Measurements from ENCODE around the gene SOX18.
A peak's percentile ranks its signal among the peaks of the same experiment; 100 is the strongest.

Gene SOX18

DNA sequence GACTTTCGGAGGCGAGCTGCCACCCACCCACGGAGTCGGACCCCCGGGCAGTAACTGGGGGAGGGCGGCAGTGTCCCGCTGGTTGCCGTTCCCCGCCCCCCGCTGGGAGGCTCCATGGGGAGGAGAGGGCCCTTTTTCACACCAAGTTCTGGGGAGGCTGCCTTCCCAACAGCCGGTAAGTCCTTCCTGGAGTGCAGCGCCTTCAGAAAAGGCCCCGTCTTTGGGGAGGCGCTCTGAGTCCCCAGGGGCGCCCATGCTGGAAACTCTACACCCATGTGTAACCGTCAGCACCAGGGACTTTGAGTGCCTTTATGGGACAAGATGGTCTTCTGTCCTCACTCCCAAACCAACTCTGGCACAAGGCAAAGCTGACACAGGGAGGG is 430 bp upstream of the SOX18 start:
- H3K36me3 Mint-ChIP-seq (ENCODE audit: insufficient read depth), result peaks cover 5% of the 10 kb centered on the region
- no peaks in the 10 kb centered on the region for H3K9me3 Mint-ChIP-seq
- H3K27ac Mint-ChIP-seq, result no peak overlapping the region
- peaks cover 5 to 13% of the 10 kb centered on the region in 2 donors for H3K4me1 Mint-ChIP-seq (ENCODE audit: low read depth in 2 of 2)
- DNase-seq (no peak), ATAC-seq (replicated peaks) (no peak)
- H3K27me3 Mint-ChIP-seq, result peaks cover 46 to 75% of the 10 kb centered on the region in 2 donors
- peak overlapping the region in 1 of 2 donors; percentile 59 for H3K4me3 Mint-ChIP-seq

DNA sequence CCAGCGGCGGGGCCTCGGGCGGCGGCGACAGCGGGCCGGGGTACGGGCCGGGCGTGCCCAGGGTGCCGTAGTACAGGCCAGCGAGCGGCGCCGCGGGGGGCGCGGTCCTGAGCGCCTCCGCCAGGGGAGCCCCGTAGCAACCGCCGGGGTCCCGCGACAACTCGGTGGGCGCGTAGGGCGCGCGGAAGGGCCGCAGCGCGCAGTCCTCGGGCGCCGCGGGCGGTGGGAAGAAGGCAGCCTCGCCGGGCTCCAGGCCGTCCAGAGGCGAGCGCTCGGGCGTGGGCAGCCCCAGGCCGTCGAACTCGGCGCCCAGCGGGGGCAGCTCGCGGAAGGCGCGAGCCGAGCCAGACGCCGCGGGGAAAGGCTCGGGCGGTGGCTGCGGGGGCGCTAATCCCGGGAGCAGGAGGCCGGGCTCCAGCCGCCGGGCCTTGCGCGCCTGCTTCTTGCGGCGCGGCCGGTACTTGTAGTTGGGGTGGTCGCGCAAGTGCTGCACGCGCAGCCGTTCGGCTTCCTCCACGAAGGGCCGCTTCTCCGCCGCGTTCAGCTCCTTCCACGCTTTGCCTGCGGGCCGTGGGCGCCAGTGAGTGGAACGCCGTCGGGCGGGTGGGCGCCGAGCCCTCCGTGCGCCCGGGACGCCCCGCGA is 916 bp downstream of the SOX18 start:
- Mint-ChIP-seq H3K4me3 (peak overlapping the region; percentile 37 to 64), H3K27me3 (peaks cover 43 to 73% of the 10 kb centered on the region in 2 donors)

DNA sequence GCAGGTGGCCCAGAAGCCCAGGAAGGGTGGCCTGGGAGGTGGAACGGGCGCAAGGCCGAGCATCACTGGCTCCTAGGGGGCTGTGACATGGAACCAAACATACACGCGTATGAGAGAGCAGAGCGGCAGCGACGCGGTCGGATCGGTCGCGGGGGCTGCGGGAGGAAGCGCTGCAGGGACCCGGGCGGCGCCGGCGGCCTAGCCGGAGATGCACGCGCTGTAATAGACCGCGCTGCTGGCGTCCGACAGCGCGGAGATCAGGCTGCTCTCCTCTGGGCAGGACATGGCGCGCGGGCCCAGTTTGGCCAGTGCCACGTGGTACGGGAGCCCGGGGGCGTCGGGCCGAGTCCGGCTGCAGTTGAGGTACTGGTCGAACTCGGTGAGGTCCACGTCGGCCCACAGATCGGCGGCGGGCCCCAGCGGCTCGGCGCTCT is 1.5 kb downstream of the SOX18 start:
- H3K9me3 Mint-ChIP-seq, result no peaks in the 10 kb centered on the region
- DNase-seq (no peak), ATAC-seq (replicated peaks) (peak; percentile 28)
- peaks cover 5% of the 10 kb centered on the region for H3K36me3 Mint-ChIP-seq (ENCODE audit: insufficient read depth)
- peak overlapping the region in 1 of 2 donors; percentile 21 for H3K4me3 Mint-ChIP-seq
- H3K27ac Mint-ChIP-seq, result no peak overlapping the region
- H3K4me1 Mint-ChIP-seq (ENCODE audit: low read depth in 2 of 2), result peaks cover 13 to 14% of the 10 kb centered on the region in 2 donors
- H3K27me3 Mint-ChIP-seq, result peaks cover 37 to 67% of the 10 kb centered on the region in 2 donors

More for the DNA sequence above, 916 bp downstream of the SOX18 start:
- no peak for DNase-seq
- Mint-ChIP-seq H3K36me3 (ENCODE audit: insufficient read depth) (peaks cover 5% of the 10 kb centered on the region), H3K27ac (no peak overlapping the region), H3K4me1 (ENCODE audit: low read depth in 2 of 2) (peaks cover 11 to 20% of the 10 kb centered on the region in 2 donors), H3K9me3 (no peaks in the 10 kb centered on the region)
- ATAC-seq (replicated peaks), result peak; percentile 8

DNA sequence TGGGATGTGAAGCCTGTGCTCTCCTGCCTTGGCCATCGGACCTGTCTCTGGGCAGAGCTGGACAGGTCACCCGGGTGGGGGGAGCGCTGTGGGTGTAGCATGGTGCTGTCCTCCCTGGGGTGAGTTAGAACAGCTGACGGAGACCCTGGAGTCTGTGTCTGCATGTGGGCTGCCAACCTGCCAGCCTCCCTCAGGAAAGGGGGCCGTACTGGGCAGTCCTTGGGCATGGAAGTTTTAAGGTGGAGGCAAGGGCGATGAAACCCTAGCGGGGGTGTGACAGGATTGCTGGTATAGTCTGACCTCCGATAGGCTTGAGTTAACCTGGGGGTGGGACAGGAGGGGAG is 2.4 kb downstream of the SOX18 start:
- Mint-ChIP-seq H3K27me3 (peaks cover 34 to 59% of the 10 kb centered on the region in 2 donors), H3K36me3 (ENCODE audit: insufficient read depth) (peaks cover 5% of the 10 kb centered on the region), H3K4me3 (peak overlapping the region; percentile 19 to 50), H3K27ac (no peak overlapping the region), H3K4me1 (ENCODE audit: low read depth in 2 of 2) (peaks cover 13 to 14% of the 10 kb centered on the region in 2 donors), H3K9me3 (no peaks in the 10 kb centered on the region)
- ATAC-seq (replicated peaks) (no peak), DNase-seq (no peak)

DNA sequence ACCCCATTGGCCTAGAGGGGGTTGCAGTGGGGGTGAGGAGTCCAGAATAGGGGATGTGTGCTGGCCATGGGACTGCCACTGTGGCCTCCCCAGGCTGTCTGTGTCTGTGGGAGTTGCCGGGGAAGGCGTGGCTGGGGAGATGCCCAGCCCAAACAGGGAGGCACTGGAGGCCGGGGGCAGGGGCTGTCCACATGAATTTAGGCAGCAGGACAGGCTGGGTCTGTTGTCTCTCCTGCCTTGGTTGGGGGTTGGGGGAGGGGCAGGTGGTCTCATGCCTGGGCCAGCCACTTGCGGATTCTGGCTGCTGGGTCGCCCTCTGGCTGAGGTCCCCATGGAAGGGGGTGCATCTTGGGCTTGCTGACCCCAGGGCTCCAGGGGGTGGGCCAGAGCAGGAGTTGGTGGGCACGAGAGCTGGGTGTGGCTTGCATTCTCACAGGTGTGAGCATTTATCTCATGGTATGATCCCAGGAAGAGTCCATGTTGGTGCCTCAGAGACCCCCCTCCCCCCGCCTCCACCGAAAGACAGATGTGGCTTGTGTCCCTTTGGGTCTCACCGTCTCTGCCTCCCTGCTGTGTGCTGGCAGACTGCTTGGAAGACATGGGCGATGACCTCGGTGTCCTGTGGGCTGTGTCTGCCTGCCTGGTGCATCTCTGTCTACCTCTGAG is 4.0 kb downstream of the SOX18 start:
- no peak for ATAC-seq (replicated peaks)
- Mint-ChIP-seq H3K4me1 (ENCODE audit: low read depth in 2 of 2) (peaks cover 13 to 14% of the 10 kb centered on the region in 2 donors), H3K27ac (peak overlapping the region in 1 of 2 donors; percentile 23), H3K27me3 (peaks cover 19 to 44% of the 10 kb centered on the region in 2 donors), H3K4me3 (no peak overlapping the region), H3K9me3 (no peaks in the 10 kb centered on the region), H3K36me3 (ENCODE audit: insufficient read depth) (peaks cover 5% of the 10 kb centered on the region)
- no peak for DNase-seq

DNA sequence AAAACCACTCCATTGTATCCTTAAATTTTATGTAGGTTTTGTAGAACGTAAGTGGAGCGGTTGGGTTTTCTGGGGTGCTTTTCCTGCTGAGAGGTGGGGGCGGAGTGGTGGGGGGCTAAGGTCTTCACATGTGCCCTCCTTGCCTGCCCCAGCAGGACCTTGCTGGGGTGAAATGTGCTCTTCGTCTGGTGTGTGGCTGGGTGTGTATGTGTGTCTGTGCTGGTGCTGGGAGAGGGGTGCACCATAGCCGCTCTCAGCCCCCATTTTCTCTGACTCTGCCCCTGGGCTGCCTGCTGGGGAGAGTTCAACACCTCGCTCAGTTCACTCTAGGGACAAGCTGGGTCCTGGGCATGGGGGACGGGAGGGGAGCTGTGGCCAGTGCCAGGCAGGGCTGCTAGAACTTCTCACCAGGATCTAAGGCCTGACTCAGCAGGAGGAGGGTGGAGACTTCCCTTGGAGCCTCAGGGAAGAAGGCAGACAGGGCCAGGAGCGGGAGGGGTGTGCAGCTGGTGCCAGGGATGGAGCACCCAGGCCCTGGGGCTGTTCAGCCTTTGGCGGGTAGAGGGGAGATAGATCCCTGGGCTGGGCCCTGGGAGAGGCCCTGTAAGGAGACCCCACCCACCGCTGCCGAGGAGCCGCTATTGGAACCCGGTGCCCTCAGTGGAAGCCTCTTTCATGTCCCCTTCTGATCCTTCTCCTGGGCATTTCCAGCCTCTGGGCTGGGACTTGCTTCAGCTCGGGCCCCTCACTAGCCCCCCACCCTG is 4.8 kb downstream of the SOX18 start:
- H3K4me1 Mint-ChIP-seq (ENCODE audit: low read depth in 2 of 2), result peaks cover 14 to 19% of the 10 kb centered on the region in 2 donors
- ATAC-seq (replicated peaks), result no peak
- no peak for DNase-seq
- no peaks in the 10 kb centered on the region for H3K9me3 Mint-ChIP-seq
- no peak overlapping the region for H3K4me3 Mint-ChIP-seq
- H3K36me3 Mint-ChIP-seq (ENCODE audit: insufficient read depth), result peaks cover 5% of the 10 kb centered on the region
- no peak overlapping the region for H3K27ac Mint-ChIP-seq
- H3K27me3 Mint-ChIP-seq, result peaks cover 19 to 38% of the 10 kb centered on the region in 2 donors

DNA sequence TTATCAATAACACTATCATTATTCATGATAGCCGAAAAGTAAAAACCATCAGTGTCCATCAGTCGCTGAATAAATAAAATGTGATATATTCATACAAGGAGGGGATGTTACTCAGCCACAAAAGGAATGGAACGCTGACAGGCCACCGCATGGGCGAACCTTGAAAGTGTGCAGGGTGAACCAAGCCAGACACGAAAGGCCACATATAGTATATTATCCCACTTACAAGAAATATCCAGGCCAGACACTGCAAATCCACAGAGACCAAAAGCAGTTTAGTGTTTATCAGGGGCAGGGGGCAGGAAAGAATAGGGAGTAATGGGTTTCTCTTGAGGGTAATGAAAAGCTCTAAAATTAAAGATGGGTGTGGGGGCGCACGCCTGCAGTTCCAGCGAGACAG is 5.7 kb downstream of the SOX18 start:
- Mint-ChIP-seq H3K36me3 (ENCODE audit: insufficient read depth) (peaks cover 5% of the 10 kb centered on the region), H3K4me3 (peak overlapping the region; percentile 63 to 64), H3K27ac (peak overlapping the region in 1 of 2 donors; percentile 50), H3K4me1 (ENCODE audit: low read depth in 2 of 2) (peaks cover 14 to 22% of the 10 kb centered on the region in 2 donors), H3K27me3 (peaks cover 19 to 38% of the 10 kb centered on the region in 2 donors), H3K9me3 (no peaks in the 10 kb centered on the region)
- DNase-seq (no peak), ATAC-seq (replicated peaks) (no peak)

DNA sequence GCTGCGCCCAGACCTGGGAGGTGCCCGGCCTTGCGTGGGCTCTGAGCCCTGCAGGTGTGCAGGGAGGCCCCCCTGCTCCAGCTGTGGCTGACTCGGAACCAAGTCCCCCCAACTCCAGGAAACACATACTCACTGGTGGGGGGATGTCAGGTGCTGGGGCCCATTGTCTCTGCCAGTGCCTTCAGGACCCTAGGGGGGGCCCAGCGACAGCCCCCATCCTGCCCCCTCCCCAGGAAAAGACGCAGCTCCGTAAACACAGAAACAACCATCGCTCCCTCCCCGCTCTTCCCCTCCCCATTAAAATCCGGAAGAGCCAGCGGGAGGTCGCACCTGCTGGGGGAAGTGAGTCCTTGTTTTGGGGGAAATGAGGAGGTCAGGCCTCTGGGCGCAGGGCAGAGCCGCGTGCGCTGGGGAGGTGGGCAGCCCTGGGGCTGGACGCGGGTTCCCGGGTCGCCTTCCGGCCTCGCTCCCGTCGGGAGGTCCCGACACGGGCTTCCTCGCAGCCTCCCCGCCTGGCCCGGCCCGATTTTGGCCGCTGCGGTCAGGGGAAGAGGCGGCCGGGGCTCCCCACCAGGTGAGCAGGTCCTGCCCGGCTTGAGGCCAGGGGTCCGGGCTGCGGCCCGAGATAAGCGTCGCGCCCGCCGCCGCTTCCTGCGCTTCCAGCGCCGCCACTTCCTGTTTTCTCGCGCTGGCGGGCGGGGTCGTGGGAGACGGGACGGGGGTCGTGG is 7.2 kb downstream of the SOX18 start:
- peaks cover 15 to 29% of the 10 kb centered on the region in 2 donors for H3K4me1 Mint-ChIP-seq (ENCODE audit: low read depth in 2 of 2)
- H3K27ac Mint-ChIP-seq, result peak overlapping the region; percentile 59 to 67
- no peak for DNase-seq
- peak overlapping the region; percentile 76 to 78 for H3K4me3 Mint-ChIP-seq
- H3K36me3 Mint-ChIP-seq (ENCODE audit: insufficient read depth), result peaks cover 13% of the 10 kb centered on the region
- ATAC-seq (replicated peaks), result no peak
- H3K9me3 Mint-ChIP-seq, result no peaks in the 10 kb centered on the region
- peaks cover 16 to 31% of the 10 kb centered on the region in 2 donors for H3K27me3 Mint-ChIP-seq

DNA sequence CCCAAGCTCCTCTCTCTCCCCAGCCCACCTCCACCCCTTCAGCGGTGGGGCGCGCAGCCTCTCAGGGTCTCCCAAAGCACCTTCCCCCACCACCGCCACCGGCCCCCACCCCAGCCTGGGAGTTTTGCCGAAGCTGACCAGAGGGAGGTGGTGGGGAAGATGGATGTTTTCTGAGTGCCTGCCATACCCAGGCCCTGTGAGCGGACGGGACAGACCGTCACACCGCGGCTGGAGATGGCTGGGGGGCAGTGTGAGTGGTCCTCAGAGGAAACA is 7.7 kb downstream of the SOX18 start:
- Mint-ChIP-seq H3K9me3 (no peaks in the 10 kb centered on the region), H3K36me3 (ENCODE audit: insufficient read depth) (peaks cover 12% of the 10 kb centered on the region), H3K27me3 (peaks cover 11 to 26% of the 10 kb centered on the region in 2 donors), H3K27ac (peak overlapping the region in 1 of 2 donors; percentile 59), H3K4me1 (ENCODE audit: low read depth in 2 of 2) (peaks cover 14 to 33% of the 10 kb centered on the region in 2 donors), H3K4me3 (peak overlapping the region; percentile 76 to 78)
- DNase-seq (no peak), ATAC-seq (replicated peaks) (no peak)

DNA sequence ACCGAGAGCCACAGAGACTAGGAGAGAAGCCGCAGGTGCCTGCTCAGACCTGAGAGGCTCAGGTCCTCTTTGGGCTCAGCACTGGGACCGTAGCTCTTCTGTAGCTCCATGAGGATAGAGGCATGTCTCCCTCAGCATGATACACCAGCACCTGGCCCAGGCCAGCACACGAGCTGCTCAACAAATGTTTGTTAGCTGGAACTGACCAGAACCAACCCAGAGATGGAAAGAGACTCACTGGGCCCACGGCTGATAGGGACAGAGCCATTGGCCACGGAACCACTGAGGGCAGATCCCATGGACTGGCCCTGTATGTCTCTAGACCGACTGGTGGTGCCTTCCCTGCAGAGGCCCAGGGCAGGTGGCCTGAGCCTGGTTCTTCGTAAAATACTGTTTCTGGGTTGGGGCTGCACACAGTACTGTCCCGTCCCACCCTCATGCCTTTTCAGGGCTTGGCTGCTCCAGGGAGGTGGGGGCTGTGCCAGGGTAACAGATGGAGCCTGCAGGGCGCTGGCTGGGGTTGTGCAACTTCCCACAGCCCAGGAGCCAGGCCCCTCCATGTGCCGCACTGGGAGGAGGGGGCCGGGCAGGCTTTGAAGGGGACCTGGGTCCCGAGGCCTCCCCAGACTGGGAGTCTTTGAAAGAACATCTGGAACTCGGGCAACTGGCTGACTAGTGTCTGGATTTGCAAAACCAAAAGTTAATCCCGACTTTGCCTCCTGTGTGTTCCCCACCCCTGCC is 8.2 kb downstream of the SOX18 start:
- no peak overlapping the region for H3K27ac Mint-ChIP-seq
- peaks cover 15 to 33% of the 10 kb centered on the region in 2 donors for H3K4me1 Mint-ChIP-seq (ENCODE audit: low read depth in 2 of 2)
- no peaks in the 10 kb centered on the region for H3K9me3 Mint-ChIP-seq
- H3K36me3 Mint-ChIP-seq (ENCODE audit: insufficient read depth), result peaks cover 10% of the 10 kb centered on the region
- peaks cover 6 to 20% of the 10 kb centered on the region in 2 donors for H3K27me3 Mint-ChIP-seq
- no peak for ATAC-seq (replicated peaks)
- no peak for DNase-seq
- peak overlapping the region; percentile 37 to 78 for H3K4me3 Mint-ChIP-seq

DNA sequence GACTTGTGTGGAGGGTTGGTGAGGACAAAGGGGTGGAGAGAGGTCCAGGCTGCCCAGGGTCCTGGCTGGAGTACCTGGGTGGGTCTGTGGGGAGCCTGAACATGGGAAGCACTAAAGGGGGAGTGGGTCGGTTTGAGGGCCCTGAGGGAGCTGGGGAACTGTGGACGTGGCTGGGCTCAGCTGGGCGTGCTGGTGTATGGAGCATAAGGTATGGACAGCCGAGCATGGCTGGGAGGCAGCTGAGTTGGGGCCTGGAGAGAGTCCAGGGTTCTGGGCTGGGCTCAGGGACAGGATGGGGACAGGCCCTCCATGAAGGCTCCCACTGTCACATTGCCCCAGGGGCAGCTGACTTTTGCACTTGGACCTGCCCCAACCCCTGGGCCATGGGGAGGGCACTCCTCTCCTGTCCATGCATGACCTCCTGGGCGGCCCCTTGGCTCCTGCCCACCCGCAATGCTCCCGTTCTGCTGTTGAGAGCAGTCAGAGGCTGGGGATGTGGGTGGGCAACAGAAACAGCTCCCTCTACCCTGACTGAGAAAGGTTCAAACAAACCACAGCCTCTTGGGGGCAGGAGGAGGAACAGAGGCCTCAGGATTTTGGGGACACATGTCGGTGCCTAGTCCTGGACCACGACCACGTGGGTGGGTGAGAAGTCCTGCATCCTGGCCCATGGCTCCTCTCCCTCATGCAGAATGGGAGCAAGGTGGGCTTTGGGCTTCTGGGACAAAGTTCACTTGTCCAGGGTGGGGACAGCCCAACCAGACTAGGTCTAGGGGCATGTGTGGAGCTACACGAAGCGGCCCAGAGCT is 9.0 kb downstream of the SOX18 start:
- Mint-ChIP-seq H3K9me3 (no peaks in the 10 kb centered on the region), H3K4me1 (ENCODE audit: low read depth in 2 of 2) (peaks cover 15 to 30% of the 10 kb centered on the region in 2 donors), H3K36me3 (ENCODE audit: insufficient read depth) (peaks cover 10% of the 10 kb centered on the region), H3K27ac (no peak overlapping the region), H3K27me3 (peaks cover 0 to 13% of the 10 kb centered on the region in 2 donors), H3K4me3 (peak overlapping the region; percentile 69 to 78)
- ATAC-seq (replicated peaks) (no peak), DNase-seq (no peak)
